EL (cell line): ENCODE measurements around the gene ZNF785.
"Not testable (repeated sequence)": the region's sequence is repeated elsewhere in the genome, so short reads cannot be mapped to it uniquely, and the experiment has no call there.

Experiments used
- DNase-seq: peaks from one replicate; pipeline ENCODE4 v3.0.0-alpha.2; 2016

ZNF785 gene

GRCh38 chr16:30601966-30602365 lies 16.5 kb upstream of the ZNF785 start:
- no peak for DNase-seq

- DNase-seq, result no peak
These were observed 15.4 kb upstream of the ZNF785 start for GRCh38 chr16:30600929-30601328.

- DNase-seq, result no peak
These were observed 14.7 kb upstream of the ZNF785 start for GRCh38 chr16:30600215-30600614.

- no peak for DNase-seq
These were observed 7.4 kb upstream of the ZNF785 start for GRCh38 chr16:30592871-30593270.

- DNase-seq, result not testable (repeated sequence)
These were observed 5.4 kb upstream of the ZNF785 start for GRCh38 chr16:30590869-30591268.

GRCh38 chr16:30589582-30589981 lies 4.1 kb upstream of the ZNF785 start:
- not testable (repeated sequence) for DNase-seq

- no peak for DNase-seq
These were observed 3.2 kb upstream of the ZNF785 start for GRCh38 chr16:30588651-30589050.

GRCh38 chr16:30585022-30585399 lies 486 bp downstream of the ZNF785 start:
- no peak for DNase-seq

GRCh38 chr16:30582611-30583340 lies 2.7 kb downstream of the ZNF785 start:
- no peak for DNase-seq

GRCh38 chr16:30581457-30581856 lies 4.0 kb downstream of the ZNF785 start:
- DNase-seq, result no peak

GRCh38 chr16:30574678-30575077 lies 10.8 kb downstream of the ZNF785 start:
- no peak for DNase-seq

- peak; percentile 99 for DNase-seq
These were observed 13.8 kb downstream of the ZNF785 start, which contains the start of gene ZNF688 for GRCh38 chr16:30571445-30572322. Gene ZNF688, minus strand, starts transcription at chr16:30571714. Its CDS starts 85 bp downstream, at chr16:30571629.

- DNase-seq, result peak; percentile 18
These were observed 14.7 kb downstream of the ZNF785 start for GRCh38 chr16:30570636-30571444.

GRCh38 chr16:30569746-30570635 lies 15.5 kb downstream of the ZNF785 start:
- no peak for DNase-seq

- DNase-seq, result no peak
These were observed 16.2 kb downstream of the ZNF785 start for GRCh38 chr16:30569281-30569680.

GRCh38 chr16:30567991-30568638 lies 17.4 kb downstream of the ZNF785 start:
- DNase-seq, result peak; percentile 68

GRCh38 chr16:30567160-30567990 lies 18.1 kb downstream of the ZNF785 start:
- no peak for DNase-seq

GRCh38 chr16:30566531-30566930 lies 19.0 kb downstream of the ZNF785 start:
- DNase-seq, result no peak

- DNase-seq, result no peak
These were observed 19.5 kb downstream of the ZNF785 start for GRCh38 chr16:30565984-30566383.

- no peak for DNase-seq
These were observed 20.0 kb downstream of the ZNF785 start for GRCh38 chr16:30565526-30565925.

GRCh38 chr16:30562021-30562420 lies 23.5 kb downstream of the ZNF785 start:
- no peak for DNase-seq
